Measurements from ENCODE around the gene NAT8L.

NAT8L gene

GRCh38 chr4:2043396-2044118 is 15.6 kb upstream of the NAT8L start:
- no peak overlapping the region for H3K4me3 ChIP-seq (ENCODE audit: low read depth, low read length)
- TF ChIP-seq CTCF (IDR thresholded peaks at IDR 0.05; ENCODE audit: borderline replicate concordance, insufficient read depth, low read depth, low read length), result no peak

GRCh38 chr4:2044119-2044485 is 15.0 kb upstream of the NAT8L start:
- TF ChIP-seq CTCF (IDR thresholded peaks at IDR 0.05; ENCODE audit: borderline replicate concordance, insufficient read depth, low read depth, low read length), result no peak
- no peak overlapping the region for H3K4me3 ChIP-seq (ENCODE audit: low read depth, low read length)

- TF ChIP-seq CTCF (IDR thresholded peaks at IDR 0.05; ENCODE audit: borderline replicate concordance, insufficient read depth, low read depth, low read length), result no peak
- H3K4me3 ChIP-seq (ENCODE audit: low read depth, low read length), result no peak overlapping the region
These were observed 14.3 kb upstream of the NAT8L start for GRCh38 chr4:2044542-2045517.

GRCh38 chr4:2045518-2045951 is 13.6 kb upstream of the NAT8L start:
- TF ChIP-seq CTCF (IDR thresholded peaks at IDR 0.05; ENCODE audit: borderline replicate concordance, insufficient read depth, low read depth, low read length), result no peak
- H3K4me3 ChIP-seq (ENCODE audit: low read depth, low read length), result no peak overlapping the region

- no peak overlapping the region for H3K4me3 ChIP-seq (ENCODE audit: low read depth, low read length)
- TF ChIP-seq CTCF (IDR thresholded peaks at IDR 0.05; ENCODE audit: borderline replicate concordance, insufficient read depth, low read depth, low read length), result no peak
These were observed 12.8 kb upstream of the NAT8L start for GRCh38 chr4:2046031-2046961.

GRCh38 chr4:2047031-2047660 is 12.0 kb upstream of the NAT8L start:
- no peak for TF ChIP-seq CTCF (IDR thresholded peaks at IDR 0.05; ENCODE audit: borderline replicate concordance, insufficient read depth, low read depth, low read length)

More at GRCh38 chr4:2047031-2047660, 12.0 kb upstream of the NAT8L start:
- no peak overlapping the region for H3K4me3 ChIP-seq (ENCODE audit: low read depth, low read length)
